ENCODE results near the gene SND1.
"Not testable (repeated sequence)": the region's sequence is repeated elsewhere in the genome, so short reads cannot be mapped to it uniquely, and the experiment has no call there.

The SND1 gene

DNA sequence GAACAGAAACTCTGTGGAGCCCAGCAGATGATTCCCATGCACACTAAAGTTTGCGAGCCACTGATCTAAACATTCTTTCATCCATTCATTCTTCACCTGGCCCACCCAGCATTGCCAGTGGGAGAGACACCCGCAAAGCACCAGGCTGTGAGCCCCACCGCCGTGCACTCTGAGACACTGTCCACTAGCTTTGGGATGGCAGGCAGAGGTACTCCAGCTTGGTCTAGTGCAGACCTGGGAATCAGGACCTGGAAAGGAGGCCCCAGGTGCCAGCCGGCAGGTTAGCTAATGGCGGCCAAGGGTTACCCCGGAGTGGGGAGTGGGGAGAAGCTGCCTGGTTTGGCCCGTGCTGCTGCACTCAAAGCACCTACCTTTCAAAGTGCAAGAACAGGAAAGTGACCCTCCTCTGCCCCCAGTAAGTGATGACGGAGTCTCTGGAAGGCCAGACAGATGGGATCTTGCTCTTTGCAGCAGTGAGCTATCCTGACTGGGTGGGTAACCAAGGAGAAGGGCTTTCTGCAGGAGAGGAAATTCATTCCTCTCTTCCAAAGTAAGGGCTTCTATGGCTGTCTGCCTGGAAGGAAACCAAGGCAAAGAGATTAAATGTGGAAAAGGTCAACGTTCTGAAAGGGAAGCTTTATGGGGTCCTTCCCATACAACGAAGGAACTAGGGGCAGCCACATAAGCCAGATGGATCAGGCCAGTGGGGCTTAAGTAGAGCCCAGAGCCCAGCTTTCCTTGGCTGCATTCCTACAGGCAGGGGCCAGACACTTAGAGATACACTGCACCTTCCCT is 453.4 kb downstream of the SND1 start:
- H3K36me3 Mint-ChIP-seq, result no peaks in the 10 kb centered on the region
- H3K4me1 Mint-ChIP-seq, result peaks cover 68% of the 10 kb centered on the region
- H3K9me3 Mint-ChIP-seq, result no peaks in the 10 kb centered on the region
- CTCF ChIA-PET, result interaction anchor here (0.9 to 1.1 kb wide), 3 partner anchors 71 to 104 kb away, joined by 3 read pairs; no protein-coding TSS in a partner anchor
- H3K4me3 Mint-ChIP-seq, result peak overlapping the region; percentile 45
- no peak overlapping the region for H3K27ac Mint-ChIP-seq
- DNase-seq, result no peak
- H3K27me3 Mint-ChIP-seq, result peaks cover 34% of the 10 kb centered on the region

DNA sequence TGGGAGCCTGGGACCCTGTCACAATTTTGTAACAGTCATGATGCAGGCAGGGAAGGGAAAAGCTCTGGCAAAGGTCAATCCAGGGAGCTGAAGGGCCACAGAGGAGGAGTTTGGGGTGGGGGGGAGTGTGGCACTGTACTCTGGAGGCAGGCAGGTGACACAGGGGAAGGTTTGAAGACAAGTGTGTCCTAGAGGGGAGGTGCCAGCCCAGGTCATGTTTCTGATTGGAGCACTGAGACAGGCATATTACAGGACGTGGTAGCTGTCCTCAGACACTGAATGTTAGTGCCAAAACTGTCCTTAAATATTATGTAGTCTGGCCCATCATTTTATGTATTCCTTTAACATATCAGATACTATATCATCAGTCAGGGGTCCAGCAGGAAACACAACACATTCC is 454.8 kb downstream of the SND1 start:
- no peak for DNase-seq
- Mint-ChIP-seq H3K4me3 (no peak overlapping the region), H3K36me3 (peaks cover 3% of the 10 kb centered on the region), H3K4me1 (peaks cover 72% of the 10 kb centered on the region), H3K9me3 (no peaks in the 10 kb centered on the region), H3K27me3 (peaks cover 34% of the 10 kb centered on the region), H3K27ac (peak overlapping the region; percentile 50)
- CTCF ChIA-PET, result interaction anchor here (0.6 to 1.1 kb wide), 2 partner anchors 102 to 1115 kb away, joined by 3 to 4 read pairs; no protein-coding TSS in a partner anchor

DNA sequence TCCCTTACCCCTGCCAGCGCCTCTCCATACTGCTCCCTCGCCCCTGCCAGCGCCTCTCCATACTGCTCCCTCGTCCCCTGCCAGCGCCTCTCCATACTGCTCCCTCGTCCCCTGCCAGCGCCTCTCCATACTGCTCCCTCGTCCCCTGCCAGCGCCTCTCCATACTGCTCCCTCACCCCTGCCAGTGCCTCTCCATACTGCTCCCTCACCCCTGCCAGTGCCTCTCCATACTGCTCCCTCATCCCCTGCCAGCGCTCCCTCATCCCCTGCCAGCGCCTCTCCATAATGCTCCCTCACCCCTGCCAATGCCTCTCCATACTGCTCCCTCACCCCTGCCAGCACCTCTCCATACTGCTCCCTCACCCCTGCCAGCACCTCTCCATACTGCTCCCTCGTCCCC is 455.5 kb downstream of the SND1 start:
- H3K9me3 Mint-ChIP-seq, CTCF ChIA-PET, H3K36me3 Mint-ChIP-seq, H3K4me3 Mint-ChIP-seq, DNase-seq, H3K27ac Mint-ChIP-seq: not testable (repeated sequence)
- H3K27me3 Mint-ChIP-seq, result peaks cover 34% of the 10 kb centered on the region
- H3K4me1 Mint-ChIP-seq, result peaks cover 76% of the 10 kb centered on the region

DNA sequence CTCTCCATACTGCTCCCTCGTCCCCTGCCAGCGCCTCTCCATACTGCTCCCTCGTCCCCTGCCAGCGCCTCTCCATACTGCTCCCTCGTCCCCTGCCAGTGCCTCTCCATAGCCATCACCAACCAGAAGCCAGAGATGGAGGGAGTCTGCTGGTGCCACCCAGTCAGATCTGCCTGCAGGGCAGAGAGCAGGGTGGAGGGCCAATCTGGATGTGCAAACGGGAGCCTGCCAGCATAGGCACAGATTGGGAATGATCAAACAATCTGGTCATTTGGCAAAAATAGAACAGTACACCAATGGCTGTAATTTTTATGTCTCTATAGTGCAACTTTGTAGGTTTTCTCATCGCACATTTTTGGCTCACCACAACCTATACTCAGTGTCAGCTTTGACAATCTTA is 456.1 kb downstream of the SND1 start:
- no peak for DNase-seq
- no peak overlapping the region for H3K4me3 Mint-ChIP-seq
- peak overlapping the region; percentile 95 for H3K27ac Mint-ChIP-seq
- CTCF ChIA-PET, result interaction anchor here (1.2 to 1.7 kb wide), 3 partner anchors 28 to 104 kb away, joined by 3 to 6 read pairs (median 5); no protein-coding TSS in a partner anchor
- peaks cover 32% of the 10 kb centered on the region for H3K27me3 Mint-ChIP-seq
- H3K4me1 Mint-ChIP-seq, result peaks cover 78% of the 10 kb centered on the region
- H3K36me3 Mint-ChIP-seq, result peaks cover 3% of the 10 kb centered on the region
- no peaks in the 10 kb centered on the region for H3K9me3 Mint-ChIP-seq

DNA sequence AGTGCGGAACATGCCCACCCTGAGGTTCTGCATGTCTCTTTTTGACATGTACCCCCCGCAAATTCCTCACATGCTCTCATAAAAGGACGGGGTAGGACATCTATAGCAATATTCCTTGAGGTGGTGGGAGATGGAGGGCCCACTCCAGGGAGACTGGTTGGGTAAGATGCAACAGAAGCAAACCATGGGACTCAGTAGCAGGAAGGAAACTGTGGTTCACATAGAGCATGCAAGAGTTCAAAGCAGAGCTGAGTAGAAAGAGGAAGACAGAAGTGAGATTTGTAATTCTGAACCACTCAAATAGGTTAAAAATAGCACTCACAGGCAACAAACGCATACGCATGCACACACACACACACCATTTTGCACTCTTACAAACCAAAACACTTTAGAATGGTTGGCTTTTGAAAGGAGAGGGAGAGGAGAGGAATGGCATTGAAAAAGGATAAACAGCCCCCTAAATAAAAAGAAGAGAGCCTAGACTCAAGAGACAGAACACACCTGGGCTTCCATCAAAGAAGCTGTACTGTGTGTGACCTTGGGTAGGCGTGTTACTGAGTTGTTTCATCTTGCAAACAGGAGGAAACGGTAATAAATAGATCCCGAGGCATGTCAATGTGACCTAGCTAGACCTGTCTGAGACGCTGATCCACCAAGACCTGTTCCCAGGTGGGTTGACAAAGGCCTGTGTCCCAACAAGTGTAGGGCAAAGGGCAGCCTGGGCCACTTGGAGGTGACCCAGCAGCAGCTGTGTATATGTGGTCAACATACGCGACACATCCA is 456.8 kb downstream of the SND1 start:
- CTCF ChIA-PET, result interaction anchor here (0.6 to 1.7 kb wide), 5 partner anchors 11 to 103 kb away, joined by 3 to 6 read pairs (median 4); no protein-coding TSS in a partner anchor
- H3K36me3 Mint-ChIP-seq, result peaks cover 3% of the 10 kb centered on the region

DNA sequence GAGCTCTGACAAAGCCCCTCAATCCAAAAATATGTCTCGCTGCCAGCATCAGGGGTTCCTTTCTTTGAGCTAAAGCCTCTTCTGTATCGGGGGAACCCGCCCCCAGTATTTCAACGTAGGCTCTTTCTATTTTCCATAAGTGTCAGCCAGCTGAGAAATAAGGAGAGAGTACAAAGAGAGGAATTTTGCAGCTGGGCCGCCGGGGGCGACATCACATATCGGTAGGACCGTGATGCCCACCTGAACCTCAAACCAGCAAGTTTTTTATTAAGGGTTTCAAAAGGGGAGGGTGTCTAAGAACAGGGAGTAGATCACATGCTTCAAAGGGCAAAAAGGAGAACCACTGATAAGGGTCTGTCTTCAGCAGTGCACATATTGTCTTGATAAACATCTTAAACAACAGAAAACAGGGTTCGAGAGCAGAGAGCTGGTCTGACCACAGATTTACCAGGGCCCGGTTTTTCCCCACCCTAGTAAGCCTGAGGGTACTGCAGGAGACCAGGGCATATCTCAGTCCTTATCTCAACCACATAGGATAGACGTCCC is 457.5 kb downstream of the SND1 start:
- H3K4me3 Mint-ChIP-seq, result peak overlapping the region; percentile 57
- peak overlapping the region; percentile 95 for H3K27ac Mint-ChIP-seq
- peaks cover 78% of the 10 kb centered on the region for H3K4me1 Mint-ChIP-seq
- peaks cover 27% of the 10 kb centered on the region for H3K27me3 Mint-ChIP-seq
- H3K9me3 Mint-ChIP-seq, H3K36me3 Mint-ChIP-seq, DNase-seq: not testable (repeated sequence)
- CTCF ChIA-PET, result interaction anchor here (0.6 to 1.7 kb wide), 5 partner anchors 11 to 103 kb away, joined by 3 to 6 read pairs (median 4); no protein-coding TSS in a partner anchor

More for the DNA sequence above, 456.8 kb downstream of the SND1 start:
- H3K27me3 Mint-ChIP-seq, result peaks cover 29% of the 10 kb centered on the region
- H3K27ac Mint-ChIP-seq, result peak overlapping the region; percentile 95
- H3K4me1 Mint-ChIP-seq, result peaks cover 75% of the 10 kb centered on the region
- H3K4me3 Mint-ChIP-seq, result peak overlapping the region; percentile 57
- no peaks in the 10 kb centered on the region for H3K9me3 Mint-ChIP-seq
- DNase-seq, result peak; percentile 55

DNA sequence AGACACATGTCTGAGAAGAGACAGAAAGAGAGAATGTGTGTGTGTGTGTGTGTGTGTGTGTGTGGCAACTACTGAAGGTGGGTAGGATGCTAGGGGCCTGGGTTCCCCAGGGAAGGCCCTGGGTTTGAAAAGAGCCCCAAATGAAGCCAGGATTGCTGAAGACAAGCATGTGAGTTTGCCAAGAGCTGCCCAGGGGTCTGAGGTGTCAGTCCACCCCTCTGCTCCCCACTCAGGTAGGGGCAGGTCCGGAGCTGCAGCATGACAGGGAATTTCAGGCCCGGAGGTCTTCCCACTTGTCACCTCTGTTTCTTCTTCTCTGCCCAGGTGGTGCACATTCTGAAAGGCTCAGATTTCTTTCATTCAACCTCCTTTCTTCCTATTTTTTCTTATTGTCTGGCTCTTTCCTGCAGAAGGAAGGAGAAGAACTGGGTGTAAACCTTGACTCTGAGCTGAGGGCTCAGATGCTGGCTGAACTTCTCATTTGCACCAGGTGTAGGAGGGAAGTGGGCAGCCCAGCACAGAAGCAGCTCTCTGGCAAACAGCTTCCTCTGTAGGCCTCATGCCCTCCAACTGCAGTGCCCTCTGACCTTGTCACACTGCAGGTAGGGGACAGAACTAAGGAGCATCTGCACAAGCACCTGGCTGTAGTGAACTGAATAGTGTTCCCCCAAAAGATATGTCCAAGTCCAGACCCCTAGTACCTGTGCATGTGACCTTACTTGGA is 458.8 kb downstream of the SND1 start:
- CTCF ChIA-PET, result interaction anchor here (0.7 to 1.1 kb wide), 3 partner anchors 25 to 316 kb away, joined by 3 read pairs; no protein-coding TSS in a partner anchor
- H3K27ac Mint-ChIP-seq, result peak overlapping the region; percentile 80
- DNase-seq, result peak; percentile 39
- peaks cover 26% of the 10 kb centered on the region for H3K27me3 Mint-ChIP-seq
- H3K36me3 Mint-ChIP-seq, result peaks cover 3% of the 10 kb centered on the region
- peaks cover 75% of the 10 kb centered on the region for H3K4me1 Mint-ChIP-seq
- H3K9me3 Mint-ChIP-seq, result no peaks in the 10 kb centered on the region
- no peak overlapping the region for H3K4me3 Mint-ChIP-seq

DNA sequence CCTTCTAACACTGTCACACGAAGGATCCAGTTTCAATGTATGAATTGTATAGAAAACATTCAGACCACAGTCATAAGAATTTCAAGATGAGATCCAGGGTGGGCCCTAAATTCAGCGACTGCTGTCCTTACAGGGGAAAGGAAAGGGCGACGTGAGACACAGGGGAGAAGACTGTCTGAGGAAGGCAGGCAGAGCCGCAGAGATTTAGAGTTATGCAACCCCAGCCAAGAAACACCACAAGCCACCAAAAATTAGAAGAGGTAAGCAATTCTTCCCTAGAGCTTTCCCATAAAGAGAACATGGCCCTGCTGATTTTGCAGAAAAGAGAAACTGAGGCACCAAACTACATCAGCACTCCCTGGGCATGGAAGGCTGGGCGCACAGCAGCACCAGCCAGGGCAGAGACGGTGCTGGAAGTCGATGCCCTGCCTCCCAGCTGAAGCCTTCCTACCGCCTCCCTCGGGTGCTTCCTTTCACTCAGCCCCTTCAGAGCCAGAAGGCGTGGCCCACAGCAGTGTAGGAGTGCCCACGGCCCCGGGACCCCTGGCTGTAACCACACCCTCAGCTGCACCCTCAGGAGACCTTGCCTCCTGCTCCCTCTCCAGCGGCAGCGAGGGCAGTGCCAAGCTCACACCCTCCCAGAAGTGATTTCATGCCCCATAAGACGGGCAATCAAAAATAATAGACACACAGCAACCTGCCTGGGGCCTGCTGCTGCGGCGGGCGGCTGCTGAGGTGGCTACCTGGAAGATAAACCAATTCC is 460.2 kb downstream of the SND1 start:
- peak overlapping the region; percentile 63 for H3K27ac Mint-ChIP-seq
- no peak for DNase-seq
- H3K36me3 Mint-ChIP-seq, result peaks cover 3% of the 10 kb centered on the region
- peaks cover 64% of the 10 kb centered on the region for H3K4me1 Mint-ChIP-seq
- no peak overlapping the region for H3K4me3 Mint-ChIP-seq
- CTCF ChIA-PET, result interaction anchor here (1.2 kb wide), 1 partner anchor 98 kb away, joined by 5 read pairs; no protein-coding TSS in a partner anchor
- no peaks in the 10 kb centered on the region for H3K9me3 Mint-ChIP-seq
- H3K27me3 Mint-ChIP-seq, result peaks cover 29% of the 10 kb centered on the region

DNA sequence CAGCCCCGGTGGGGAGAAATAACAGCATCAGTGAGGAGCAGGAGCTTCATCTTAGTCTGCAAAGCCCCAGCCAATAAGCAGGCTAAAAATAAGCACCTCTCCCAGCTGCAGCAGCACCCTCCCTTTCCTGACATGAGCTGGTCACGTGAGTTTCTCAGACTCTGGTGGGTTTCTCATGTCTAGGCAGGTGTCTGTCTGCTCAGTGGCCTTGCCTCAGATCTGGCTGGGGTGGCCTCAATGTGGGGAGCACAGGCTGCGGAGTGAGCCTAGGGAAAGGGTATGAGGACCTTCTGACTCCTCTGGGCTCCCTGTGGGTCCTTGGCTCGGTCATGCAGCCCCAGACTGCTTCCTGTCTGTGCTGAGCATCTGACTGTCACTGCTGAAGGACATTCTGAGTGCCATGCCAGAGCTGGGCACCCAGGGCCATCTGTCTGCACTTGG is 460.8 kb downstream of the SND1 start:
- Mint-ChIP-seq H3K27me3 (peaks cover 29% of the 10 kb centered on the region), H3K4me3 (no peak overlapping the region), H3K9me3 (no peaks in the 10 kb centered on the region), H3K36me3 (peaks cover 3% of the 10 kb centered on the region), H3K27ac (peak overlapping the region; percentile 63), H3K4me1 (peaks cover 58% of the 10 kb centered on the region)
- no peak for DNase-seq
- CTCF ChIA-PET, result interaction anchor here (1.2 kb wide), 1 partner anchor 97 kb away, joined by 5 read pairs; no protein-coding TSS in a partner anchor

DNA sequence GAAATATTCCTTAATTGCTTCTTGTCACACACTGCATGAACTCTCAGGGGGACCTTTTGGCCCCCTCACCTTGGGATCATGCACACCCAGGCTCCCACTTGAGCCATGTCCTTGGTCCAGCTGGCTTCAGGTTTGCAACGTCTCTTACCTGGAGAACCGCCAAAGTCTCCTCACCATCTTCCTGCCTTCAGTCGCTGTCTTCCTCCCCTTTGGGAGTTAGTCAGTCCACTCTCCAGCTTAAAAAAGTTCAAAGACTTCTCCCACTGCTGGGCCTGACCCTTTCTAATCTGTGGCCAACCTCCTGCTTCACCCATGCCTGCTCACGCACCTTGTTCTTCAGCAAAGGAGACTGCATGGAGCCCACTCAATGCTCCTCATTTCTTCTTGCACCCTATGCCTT is 461.8 kb downstream of the SND1 start:
- CTCF ChIA-PET, result no interaction called here
- DNase-seq, result no peak
- Mint-ChIP-seq H3K27ac (no peak overlapping the region), H3K27me3 (peaks cover 29% of the 10 kb centered on the region), H3K36me3 (peaks cover 3% of the 10 kb centered on the region), H3K9me3 (no peaks in the 10 kb centered on the region), H3K4me3 (no peak overlapping the region), H3K4me1 (peaks cover 49% of the 10 kb centered on the region)

DNA sequence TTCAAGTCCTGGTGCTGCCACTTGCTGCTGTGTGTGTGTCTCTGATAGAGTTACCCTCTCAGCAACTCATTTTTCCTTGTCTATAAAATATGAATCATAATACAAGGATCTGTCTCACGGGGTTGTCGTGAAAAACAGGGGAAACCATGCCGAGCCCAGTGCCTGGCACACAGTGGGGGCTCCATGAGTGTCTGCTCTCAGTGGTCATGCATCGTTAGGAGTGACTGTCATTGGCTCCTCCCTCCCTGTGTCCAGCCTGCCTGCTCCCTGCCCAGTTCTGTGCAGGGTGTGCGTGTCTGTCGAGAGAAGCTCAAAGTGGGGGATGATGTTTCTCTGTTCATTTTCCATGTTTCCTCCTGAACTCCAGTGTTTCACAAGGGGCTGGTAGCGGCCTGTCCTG is 462.8 kb downstream of the SND1 start:
- no peak overlapping the region for H3K4me3 Mint-ChIP-seq
- H3K9me3 Mint-ChIP-seq, result no peaks in the 10 kb centered on the region
- H3K36me3 Mint-ChIP-seq, result peaks cover 3% of the 10 kb centered on the region
- CTCF ChIA-PET, result interaction anchor here (1.4 kb wide), 1 partner anchor 20 kb away, joined by 4 read pairs; no protein-coding TSS in a partner anchor
- H3K27ac Mint-ChIP-seq, result no peak overlapping the region
- no peak for DNase-seq
- H3K27me3 Mint-ChIP-seq, result peaks cover 29% of the 10 kb centered on the region
- H3K4me1 Mint-ChIP-seq, result peaks cover 40% of the 10 kb centered on the region

DNA sequence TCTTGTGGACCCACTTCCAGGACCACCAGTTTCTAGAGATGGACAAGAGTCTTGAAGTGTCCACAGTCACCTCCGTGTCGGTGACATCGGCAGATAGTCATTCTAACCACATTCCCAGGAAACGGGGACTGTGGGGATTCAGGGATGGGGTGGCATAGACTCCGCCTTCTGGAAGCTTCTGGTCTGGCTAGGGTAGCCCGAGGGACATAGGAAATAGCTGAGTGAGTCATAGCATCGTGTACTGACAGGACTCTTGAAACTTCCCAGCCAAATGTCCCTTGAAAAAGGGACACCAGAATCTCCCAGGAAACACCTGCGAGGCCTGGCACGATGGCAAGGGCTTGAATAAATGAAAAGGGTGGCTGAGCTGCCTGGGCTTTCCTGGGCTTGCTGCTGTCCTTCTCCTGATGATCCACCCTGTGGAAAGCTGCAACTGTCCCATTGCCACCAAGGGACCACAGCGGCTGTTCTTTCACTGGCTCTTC is 463.4 kb downstream of the SND1 start:
- DNase-seq, result no peak
- H3K27ac Mint-ChIP-seq, result no peak overlapping the region
- peaks cover 3% of the 10 kb centered on the region for H3K36me3 Mint-ChIP-seq
- H3K4me3 Mint-ChIP-seq, result no peak overlapping the region
- H3K9me3 Mint-ChIP-seq, result no peaks in the 10 kb centered on the region
- H3K27me3 Mint-ChIP-seq, result peaks cover 29% of the 10 kb centered on the region
- CTCF ChIA-PET, result interaction anchor here (1.3 to 1.4 kb wide), 2 partner anchors 19 to 21 kb away, joined by 3 to 4 read pairs; no protein-coding TSS in a partner anchor
- peaks cover 34% of the 10 kb centered on the region for H3K4me1 Mint-ChIP-seq

All from activated naive CD4-positive, alpha-beta T cell treated with anti-CD3 and anti-CD28 coated beads, Interleukin-2, amount 10 ng/mL, durations not matched to agents 7 days and 5 days (primary cell).